Measurements from ENCODE around the gene CLPSL1. TPM values are rescaled to one million over a fixed set of nuclear protein-coding genes. Genes with fewer than 3 reads are reported as not detected.

The CLPSL1 gene
- total RNA-seq, 4 donors from 2014 or later = not detected

GRCh38 chr6:35786272-35786671 is 5.5 kb downstream of the CLPSL1 start:
- no peaks in the 10 kb centered on the region for H3K4me1 ChIP-seq
- no peak for DNase-seq
- H3K27me3 ChIP-seq = peaks cover 0 to 3% of the 10 kb centered on the region in 2 donors
- H3K9me3 ChIP-seq = no peaks in the 10 kb centered on the region
- no peak for TF ChIP-seq POLR2A (IDR thresholded peaks at IDR 0.05)
- TF ChIP-seq CTCF (IDR thresholded peaks at IDR 0.05) = no peak
- H3K4me3 ChIP-seq = no peak overlapping the region
- H3K36me3 ChIP-seq = no peaks in the 10 kb centered on the region
- H3K27ac ChIP-seq = no peak overlapping the region

- Histone ChIP-seq H3K36me3 (no peaks in the 10 kb centered on the region), H3K9me3 (no peaks in the 10 kb centered on the region), H3K27ac (no peak overlapping the region), H3K27me3 (peaks cover 0 to 3% of the 10 kb centered on the region in 2 donors), H3K4me3 (no peak overlapping the region), H3K4me1 (no peaks in the 10 kb centered on the region)
- TF ChIP-seq CTCF (IDR thresholded peaks at IDR 0.05) = no peak
- no peak for TF ChIP-seq POLR2A (IDR thresholded peaks at IDR 0.05)
- DNase-seq = no peak
Measured at GRCh38 chr6:35786810-35787209, 6.0 kb downstream of the CLPSL1 start.

GRCh38 chr6:35787266-35788218 is 6.7 kb downstream of the CLPSL1 start:
- Histone ChIP-seq H3K27ac (no peak overlapping the region), H3K9me3 (no peaks in the 10 kb centered on the region), H3K4me1 (no peaks in the 10 kb centered on the region), H3K36me3 (no peaks in the 10 kb centered on the region), H3K4me3 (no peak overlapping the region), H3K27me3 (peaks cover 0 to 3% of the 10 kb centered on the region in 2 donors)
- TF ChIP-seq CTCF (IDR thresholded peaks at IDR 0.05) (no peak), POLR2A (IDR thresholded peaks at IDR 0.05) (no peak)
- DNase-seq = no peak

- no peak for DNase-seq
- no peaks in the 10 kb centered on the region for H3K4me1 ChIP-seq
- H3K27me3 ChIP-seq = peaks cover 0 to 3% of the 10 kb centered on the region in 2 donors
- no peaks in the 10 kb centered on the region for H3K36me3 ChIP-seq
- TF ChIP-seq CTCF (IDR thresholded peaks at IDR 0.05) (no peak), POLR2A (IDR thresholded peaks at IDR 0.05) (no peak)
- H3K4me3 ChIP-seq = no peak overlapping the region
- H3K9me3 ChIP-seq = no peaks in the 10 kb centered on the region
- H3K27ac ChIP-seq = no peak overlapping the region
Measured at GRCh38 chr6:35788423-35788982, 7.7 kb downstream of the CLPSL1 start.

GRCh38 chr6:35790683-35791082 is 9.9 kb downstream of the CLPSL1 start:
- DNase-seq = no peak
- H3K4me3 ChIP-seq = no peak overlapping the region
- H3K4me1 ChIP-seq = no peaks in the 10 kb centered on the region
- H3K27ac ChIP-seq = no peak overlapping the region
- no peaks in the 10 kb centered on the region for H3K9me3 ChIP-seq
- TF ChIP-seq POLR2A (IDR thresholded peaks at IDR 0.05) = no peak
- no peak for TF ChIP-seq CTCF (IDR thresholded peaks at IDR 0.05)
- no peaks in the 10 kb centered on the region for H3K36me3 ChIP-seq
- H3K27me3 ChIP-seq = peaks cover 0 to 3% of the 10 kb centered on the region in 2 donors
